Coronary artery (tissue), 2 donors: ENCODE results near the gene RTL1.

ENCODE experiments used
- DNase-seq: peaks from one replicate; pipeline ENCODE4 v3.0.0-alpha.2; 2017; ENCODE audit warnings: low spot score
- H3K27ac ChIP-seq, 2 donors: fragments of 200-600 bp; sonication (generic); one replicate each; pipeline ENCODE4 v1.5.1; 2016 to 2019
- H3K4me3 ChIP-seq: fragments of 200-600 bp; sonication (generic); 2 replicates; pipeline ENCODE4 v1.5.1; 2016; ENCODE audit warnings: mild to moderate bottlenecking, moderate library complexity
- CTCF ChIP-seq: fragments of 200-600 bp; sonication (generic); IDR thresholded peaks from one replicate; pipeline ENCODE4 v1.5.1; 2019; ENCODE audit warnings: antibody characterized with exemption

RTL1 gene

GRCh38 chr14:100846309-100846859, 57.1 kb downstream of the RTL1 start:
- Histone ChIP-seq H3K27ac (no peak overlapping the region), H3K4me3 (no peak overlapping the region)
- DNase-seq = no peak
- no peak for TF ChIP-seq CTCF

- Histone ChIP-seq H3K27ac (no peak overlapping the region), H3K4me3 (no peak overlapping the region)
- DNase-seq = no peak
- TF ChIP-seq CTCF = no peak
These were observed 58.2 kb downstream of the RTL1 start for GRCh38 chr14:100845341-100845740.

- TF ChIP-seq CTCF = no peak
- Histone ChIP-seq H3K4me3 (no peak overlapping the region), H3K27ac (no peak overlapping the region)
- no peak for DNase-seq
These were observed 58.7 kb downstream of the RTL1 start for GRCh38 chr14:100844846-100845245.

GRCh38 chr14:100844421-100844820, 59.1 kb downstream of the RTL1 start:
- no peak for TF ChIP-seq CTCF
- Histone ChIP-seq H3K27ac (no peak overlapping the region), H3K4me3 (no peak overlapping the region)
- DNase-seq = no peak

- no peak overlapping the region for H3K4me3 ChIP-seq
- H3K27ac ChIP-seq = no peak overlapping the region
- TF ChIP-seq CTCF = no peak
- DNase-seq = no peak
These were observed 59.5 kb downstream of the RTL1 start for GRCh38 chr14:100844082-100844408.

GRCh38 chr14:100842799-100843198, 60.7 kb downstream of the RTL1 start:
- no peak overlapping the region for H3K27ac ChIP-seq
- DNase-seq = no peak
- no peak for TF ChIP-seq CTCF
- H3K4me3 ChIP-seq = no peak overlapping the region

- DNase-seq = no peak
- Histone ChIP-seq H3K27ac (no peak overlapping the region), H3K4me3 (no peak overlapping the region)
- no peak for TF ChIP-seq CTCF
These were observed 61.6 kb downstream of the RTL1 start for GRCh38 chr14:100841761-100842403.
